K562 (cell line): ENCODE data around the gene F11R. TPM values are rescaled to one million over a fixed set of nuclear protein-coding genes. Genes with fewer than 3 reads are reported as not detected.

Source experiments
- BCOR ChIP-seq: fragments of 450-650 bp; IDR thresholded peaks from 2 replicates; pipeline ENCODE4 v1.6.1; 2016
- CREB5 ChIP-seq: fragments of 250-450 bp; sonication (Bioruptor Pico); IDR thresholded peaks from 2 replicates; pipeline ENCODE4 v1.5.0; 2020; ENCODE audit warnings: mild to moderate bottlenecking
- DIDO1 ChIP-seq: fragments of 450-650 bp; IDR thresholded peaks from 2 replicates; pipeline ENCODE4 v1.6.1; 2016; ENCODE audit warnings: low read depth, missing biosample characterization, missing genetic modification characterization
- E2F3 ChIP-seq: fragments of 250-450 bp; sonication (Bioruptor Pico); IDR thresholded peaks from 2 replicates; pipeline ENCODE4 v1.4.0; 2020; ENCODE audit warnings: mild to moderate bottlenecking
- E4F1 ChIP-seq: fragments of 250-450 bp; sonication (Bioruptor Pico); IDR thresholded peaks from 2 replicates; pipeline ENCODE4 v1.5.0; 2021; ENCODE audit warnings: mild to moderate bottlenecking, borderline replicate concordance
- ELK1 ChIP-seq: sonication (generic); formaldehyde crosslinking; IDR thresholded peaks from 2 replicates; pipeline ENCODE4 v1.8.1; 2022; ENCODE audit warnings: missing genetic modification reagents
- FOXJ2 ChIP-seq: fragments of 200-800 bp; sonication (Bioruptor generic); IDR thresholded peaks from 2 replicates; pipeline ENCODE4 v1.6.1; 2016; ENCODE audit warnings: missing genetic modification characterization, missing compliant biosample characterization
- FOXJ3 ChIP-seq: sonication (generic); formaldehyde crosslinking; IDR thresholded peaks from 2 replicates; pipeline ENCODE4 v1.4.0; 2020; ENCODE audit warnings: mild to moderate bottlenecking, missing genetic modification reagents
- IRF9 ChIP-seq: fragments of 450-650 bp; IDR thresholded peaks from 2 replicates; pipeline ENCODE4 v1.6.1; 2016; ENCODE audit warnings: missing biosample characterization, missing genetic modification characterization
- PRPF4 ChIP-seq: fragments of 200-400 bp; formaldehyde crosslinking; IDR thresholded peaks from one replicate; pipeline ENCODE4 v1.6.1; 2017; ENCODE audit warnings: low read length, low read depth, mild to moderate bottlenecking; ENCODE audit not compliant: insufficient read depth, poor library complexity, severe bottlenecking
- RFX5 ChIP-seq: IDR thresholded peaks from 2 replicates; pipeline ENCODE4 v1.6.1; 2011; ENCODE audit warnings: low read depth, mild to moderate bottlenecking, improper control_type of control experiment, low read length
- SNIP1 ChIP-seq: fragments of 450-650 bp; IDR thresholded peaks from 2 replicates; pipeline ENCODE4 v1.7.1; 2017; ENCODE audit warnings: low read depth, mild to moderate bottlenecking
- SOX6 ChIP-seq: fragments of 450-650 bp; IDR thresholded peaks from 2 replicates; pipeline ENCODE4 v1.6.1; 2014; ENCODE audit warnings: mild to moderate bottlenecking
- STAG1 ChIP-seq: sonication (generic); formaldehyde crosslinking; IDR thresholded peaks from 2 replicates; pipeline ENCODE4 v1.5.0; 2020; ENCODE audit warnings: missing genetic modification reagents, borderline replicate concordance
- VEZF1 ChIP-seq: fragments of 200-800 bp; sonication (Bioruptor generic); IDR thresholded peaks from 2 replicates; pipeline ENCODE4 v1.6.1; 2017; ENCODE audit warnings: missing genetic modification characterization, missing compliant biosample characterization
- ZBTB5 ChIP-seq: fragments of 450-650 bp; IDR thresholded peaks from 2 replicates; pipeline ENCODE4 v1.6.1; 2017; ENCODE audit warnings: antibody characterized with exemption
- ZNF584 ChIP-seq: fragments of 200-800 bp; sonication (Bioruptor generic); IDR thresholded peaks from 2 replicates; pipeline ENCODE4 v1.6.1; 2016; ENCODE audit warnings: low read depth, mild to moderate bottlenecking, missing genetic modification characterization, missing compliant biosample characterization
- ZNF76 ChIP-seq: fragments of 250-450 bp; sonication (Bioruptor Pico); IDR thresholded peaks from 2 replicates; pipeline ENCODE4 v1.4.0; 2020; ENCODE audit warnings: mild to moderate bottlenecking, moderate library complexity, borderline replicate concordance
- polyA plus RNA-seq, 8 experiments: library from polyadenylated mRNA; depleted of rRNA in 4 of 8; stranded (reverse) in 5 of 8; unstranded in 3 of 8; fragments of >200 nt; fragmentation: Nextera tagmentation in 2 of 8; fragmentation: Illumina TruSeq in 1 of 8; extraction: Ambion mirVana in 2 of 8; extraction: Trizol in 1 of 8; gene quantifications; 2 replicates each; pipeline versions ENCODE4 v1.2.1 to v1.2.3, GENCODE V29; 2011 to 2014; ENCODE audit warnings: inconsistent platforms in 1 of 8, missing spikeins in 1 of 8
- total RNA-seq, 7 experiments: library from RNA; depleted of rRNA in 6 of 7; stranded (reverse); fragments of >200 nt in 6 of 7; fragmentation: Illumina TruSeq in 2 of 7; extraction: Trizol in 2 of 7; gene quantifications; 2 replicates each; pipeline versions ENCODE4 v1.2.1 to v1.2.3, GENCODE V29; 2011 to 2021; ENCODE audit warnings: low replicate concordance in 1 of 7

F11R gene
- total and polyA plus RNA-seq, 9 of the 15 experiments (the other 6 are each of a cell fraction or from before 2014, with no cell fraction given): 27.4 to 187 (median 52.5) TPM

GRCh38 chr1:161013488-161014230, 7.3 kb downstream of the F11R start (continued):
- TF ChIP-seq E4F1 (CRISPR knock-in tag) (no peak), RFX5 (no peak), ZNF584 (CRISPR knock-in tag) (peak; percentile 47; the same call in 1 of the 2 replicates), SOX6 (peak; percentile 91), FOXJ2 (tag) (no peak), VEZF1 (CRISPR knock-in tag) (peak; percentile 69), ZNF76 (CRISPR knock-in tag) (peak; percentile 77; the same call in 1 of the 2 replicates), PRPF4 (no peak), IRF9 (tag) (peak; percentile 24; the same call in 1 of the 2 replicates), SNIP1 (no peak), STAG1 (CRISPR knock-in tag) (no peak), FOXJ3 (CRISPR knock-in tag) (no peak), CREB5 (no peak), E2F3 (peak; percentile 50; the same call in 1 of the 2 replicates), ZBTB5 (no peak), BCOR (no peak; the same call in 1 of the 2 replicates), ELK1 (CRISPR knock-in tag) (no peak), DIDO1 (tag) (no peak)
